Activated T-helper 1 cell treated with anti-CD3 and anti-CD28 coated beads, Interleukin-12 subunit alpha, Interleukin-12 subunit beta, Interleukin-2, Interleukin-4 antibody, amounts not matched to agents 30 ng/mL and 10 ng/mL and 1 ng/mL, durations not matched to agents 14 hours and 24 hours and 36 hours (primary cell): ENCODE measurements around the gene KIF5A. TPM values are rescaled to one million over a fixed set of nuclear protein-coding genes. Genes with fewer than 3 reads are reported as not detected.
A peak's percentile ranks its signal among the peaks of the same experiment; 100 is the strongest.
"Not testable (repeated sequence)": the region's sequence is repeated elsewhere in the genome, so short reads cannot be mapped to it uniquely, and the experiment has no call there.

Experiments used
- DNase-seq: peaks from one replicate; pipeline ENCODE4 v3.0.0; 2021; ENCODE audit warnings: low spot score
- H3K27ac Mint-ChIP-seq: one replicate; pipeline ENCODE4 v1.8.0; 2021; ENCODE audit warnings: mild to moderate bottlenecking, mixed read lengths
- H3K27me3 Mint-ChIP-seq: one replicate; pipeline ENCODE4 v1.8.0; 2022; ENCODE audit warnings: mild to moderate bottlenecking, moderate library complexity, mixed read lengths; ENCODE audit not compliant: insufficient read depth
- H3K36me3 Mint-ChIP-seq: one replicate; pipeline ENCODE4 v1.8.0; 2021; ENCODE audit warnings: low read depth, mixed read lengths
- H3K4me1 Mint-ChIP-seq: one replicate; pipeline ENCODE4 v1.8.0; 2021; ENCODE audit warnings: low read depth, mixed read lengths
- H3K4me3 Mint-ChIP-seq: one replicate; pipeline ENCODE4 v1.8.0; 2021; ENCODE audit warnings: mild to moderate bottlenecking, moderate library complexity, mixed read lengths
- H3K9me3 Mint-ChIP-seq: one replicate; pipeline ENCODE4 v1.8.0; 2021; ENCODE audit warnings: mixed read lengths
- intact Hi-C: fragments of 100-400 bp; cut with micrococcal nuclease; formaldehyde crosslinking; loops from one replicate; pipeline ENCODE4 v1.15.1; 2024
- total RNA-seq: library from RNA; stranded (reverse); gene quantifications from 2 replicates; pipeline ENCODE4 v1.2.3, GENCODE V29; 2022

Gene KIF5A
- total RNA-seq, 1 donor from 2014 or later: 2.4 TPM

DNA sequence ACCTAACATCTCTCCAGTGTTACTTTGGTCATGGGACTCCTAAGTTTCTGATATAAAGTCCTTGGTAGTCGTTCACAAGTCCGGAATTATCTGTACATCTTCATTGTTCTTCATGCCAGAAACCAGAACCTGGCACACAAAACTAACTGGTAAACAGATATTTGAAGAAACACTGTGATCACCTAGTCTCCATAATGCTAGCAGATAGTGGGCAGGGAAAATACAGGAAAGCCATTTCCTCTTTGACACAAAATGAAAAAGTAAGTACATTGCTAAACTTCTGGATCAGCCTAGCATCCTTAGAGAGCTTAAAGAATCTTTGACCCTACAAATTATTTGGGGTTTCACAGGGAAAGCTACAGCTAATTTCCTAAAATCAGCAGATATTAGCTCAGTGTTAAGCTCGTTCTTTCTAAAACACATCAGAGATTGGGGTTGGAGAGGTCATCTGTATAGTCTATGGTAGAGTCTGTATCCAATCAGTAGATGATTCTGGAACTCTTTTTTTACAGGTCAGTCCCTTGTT is 34.4 kb upstream of the KIF5A start:
- H3K4me1 Mint-ChIP-seq: peaks cover 52% of the 10 kb centered on the region
- H3K27ac Mint-ChIP-seq: no peak overlapping the region
- intact Hi-C loops: no loop called here
- H3K9me3 Mint-ChIP-seq: no peaks in the 10 kb centered on the region
- H3K36me3 Mint-ChIP-seq: peaks cover 72% of the 10 kb centered on the region
- DNase-seq: no peak
- H3K4me3 Mint-ChIP-seq: no peak overlapping the region
- no peaks in the 10 kb centered on the region for H3K27me3 Mint-ChIP-seq

DNA sequence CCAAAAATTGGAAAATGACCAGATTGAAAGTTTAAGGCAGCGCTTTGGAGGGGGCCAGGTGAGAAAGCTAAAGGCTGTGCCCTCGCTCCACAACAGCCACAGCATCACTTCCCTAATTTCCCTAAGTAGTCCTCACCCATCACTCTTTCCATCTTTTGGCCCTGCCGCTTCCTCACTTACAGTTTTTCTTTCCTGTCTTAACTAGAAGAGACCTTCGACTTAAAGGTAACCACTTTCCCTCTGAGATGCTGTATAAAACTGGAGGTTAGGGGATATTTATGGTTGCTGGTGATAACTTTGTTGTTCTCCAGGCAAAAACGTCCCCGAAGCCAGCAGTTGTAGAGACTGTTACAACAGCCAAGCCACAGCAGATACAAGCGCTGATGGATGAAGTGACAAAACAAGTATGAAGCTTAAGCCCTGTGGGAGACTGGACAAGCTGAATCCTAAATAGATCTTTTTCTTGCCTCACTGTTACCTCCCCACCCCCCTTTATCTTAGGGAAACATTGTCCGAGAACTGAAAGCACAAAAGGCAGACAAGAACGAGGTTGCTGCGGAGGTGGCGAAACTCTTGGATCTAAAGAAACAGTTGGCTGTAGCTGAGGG is 33.8 kb upstream of the KIF5A start:
- intact Hi-C loops: no loop called here
- peaks cover 55% of the 10 kb centered on the region for H3K4me1 Mint-ChIP-seq
- DNase-seq: no peak
- H3K4me3 Mint-ChIP-seq: no peak overlapping the region
- H3K27ac Mint-ChIP-seq: no peak overlapping the region
- H3K9me3 Mint-ChIP-seq: no peaks in the 10 kb centered on the region
- no peaks in the 10 kb centered on the region for H3K27me3 Mint-ChIP-seq
- peaks cover 72% of the 10 kb centered on the region for H3K36me3 Mint-ChIP-seq

GRCh38 chr12:57516617-57517153 is 33.2 kb upstream of the KIF5A start:
- Mint-ChIP-seq H3K4me3 (no peak overlapping the region), H3K9me3 (no peaks in the 10 kb centered on the region), H3K4me1 (peaks cover 57% of the 10 kb centered on the region), H3K36me3 (peaks cover 66% of the 10 kb centered on the region), H3K27me3 (no peaks in the 10 kb centered on the region), H3K27ac (peak overlapping the region; percentile 67)
- intact Hi-C loops: no loop called here
- no peak for DNase-seq

DNA sequence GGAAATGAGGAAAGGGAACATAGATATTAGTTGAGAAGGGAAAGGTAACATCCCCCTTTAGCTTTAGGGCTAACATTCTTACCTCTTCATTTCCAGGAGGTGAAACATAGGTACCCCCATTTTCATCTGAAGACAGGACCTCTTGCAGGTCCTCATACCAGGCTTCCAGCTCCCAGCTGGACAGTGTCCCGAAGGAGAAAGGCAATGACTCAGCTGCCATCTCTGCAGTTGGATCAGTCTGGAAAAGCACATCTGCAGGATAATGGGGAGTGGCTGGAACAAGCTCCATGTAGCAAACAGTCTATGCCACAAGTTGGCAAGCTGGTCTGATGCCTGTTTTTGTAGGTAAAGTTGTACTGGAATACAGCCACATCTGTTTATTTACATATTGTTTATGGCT is 32.7 kb upstream of the KIF5A start:
- H3K36me3 Mint-ChIP-seq: peaks cover 62% of the 10 kb centered on the region
- H3K4me1 Mint-ChIP-seq: peaks cover 57% of the 10 kb centered on the region
- intact Hi-C loops: no loop called here
- H3K27ac Mint-ChIP-seq: peak overlapping the region; percentile 67
- H3K27me3 Mint-ChIP-seq: no peaks in the 10 kb centered on the region
- no peak for DNase-seq
- no peaks in the 10 kb centered on the region for H3K9me3 Mint-ChIP-seq
- H3K4me3 Mint-ChIP-seq: peak overlapping the region; percentile 19

DNA sequence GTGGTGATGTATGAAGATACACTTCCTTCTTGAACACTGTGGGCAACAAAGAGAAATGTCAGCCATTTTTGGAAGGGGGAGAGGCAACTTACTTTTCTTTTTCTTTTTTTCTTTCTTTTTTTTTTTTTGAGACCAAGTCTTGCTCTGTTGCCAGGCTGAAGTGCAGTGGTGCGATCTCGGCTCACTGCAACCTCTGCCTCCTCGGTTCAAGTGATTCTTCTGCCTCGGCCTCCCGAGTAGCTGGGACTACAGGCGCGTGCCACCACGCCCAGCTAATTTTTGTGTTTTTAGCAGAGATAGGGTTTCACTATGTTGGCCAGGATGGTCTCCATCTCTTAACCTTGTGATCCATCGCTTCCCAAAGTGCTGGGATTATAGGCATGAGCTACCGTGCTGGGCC is 32.1 kb upstream of the KIF5A start:
- Mint-ChIP-seq H3K36me3 (peaks cover 56% of the 10 kb centered on the region), H3K4me3 (peak overlapping the region; percentile 22), H3K4me1 (peaks cover 53% of the 10 kb centered on the region), H3K27ac (peak overlapping the region; percentile 67)
- intact Hi-C loops, H3K9me3 Mint-ChIP-seq, DNase-seq, H3K27me3 Mint-ChIP-seq: not testable (repeated sequence)

DNA sequence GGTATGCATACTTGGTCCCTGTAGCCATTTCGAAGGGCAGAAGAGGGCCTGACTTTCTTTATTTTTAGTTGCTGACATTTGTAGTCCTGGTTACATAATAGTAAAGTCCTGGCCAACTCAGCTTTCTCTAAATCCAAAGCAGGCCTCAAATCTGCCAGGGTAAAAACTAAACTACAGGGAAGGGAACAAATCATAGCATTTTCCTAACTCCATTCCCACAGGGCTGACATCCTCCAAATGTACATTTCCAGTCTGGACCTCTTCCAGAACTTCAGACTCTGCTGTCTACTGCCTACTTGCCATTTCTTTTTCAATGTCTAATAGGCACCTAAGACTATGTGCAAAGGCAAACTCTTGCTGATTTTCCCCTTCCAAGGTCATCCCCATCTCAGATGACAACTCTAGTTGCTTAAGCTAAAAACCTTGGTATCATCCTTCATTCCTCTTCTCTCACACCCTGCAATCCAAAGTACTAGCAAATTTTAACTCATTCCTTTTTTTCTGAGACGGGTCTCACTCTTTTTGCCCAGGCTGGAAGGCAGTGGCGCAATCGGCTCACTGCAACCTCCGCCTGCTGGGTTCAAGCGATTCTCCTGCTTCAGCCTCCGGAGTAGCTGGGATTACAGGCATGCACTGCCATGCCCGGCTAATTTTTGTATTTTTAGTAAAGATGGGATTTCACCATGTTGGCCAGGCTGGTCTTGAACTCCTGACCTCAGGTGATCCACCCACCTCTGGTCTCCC is 31.5 kb upstream of the KIF5A start:
- H3K27me3 Mint-ChIP-seq: no peaks in the 10 kb centered on the region
- no peak overlapping the region for H3K27ac Mint-ChIP-seq
- H3K4me1 Mint-ChIP-seq: peaks cover 50% of the 10 kb centered on the region
- no peaks in the 10 kb centered on the region for H3K9me3 Mint-ChIP-seq
- peak overlapping the region; percentile 97 for H3K4me3 Mint-ChIP-seq
- intact Hi-C loops: no loop called here
- no peak for DNase-seq
- peaks cover 50% of the 10 kb centered on the region for H3K36me3 Mint-ChIP-seq

DNA sequence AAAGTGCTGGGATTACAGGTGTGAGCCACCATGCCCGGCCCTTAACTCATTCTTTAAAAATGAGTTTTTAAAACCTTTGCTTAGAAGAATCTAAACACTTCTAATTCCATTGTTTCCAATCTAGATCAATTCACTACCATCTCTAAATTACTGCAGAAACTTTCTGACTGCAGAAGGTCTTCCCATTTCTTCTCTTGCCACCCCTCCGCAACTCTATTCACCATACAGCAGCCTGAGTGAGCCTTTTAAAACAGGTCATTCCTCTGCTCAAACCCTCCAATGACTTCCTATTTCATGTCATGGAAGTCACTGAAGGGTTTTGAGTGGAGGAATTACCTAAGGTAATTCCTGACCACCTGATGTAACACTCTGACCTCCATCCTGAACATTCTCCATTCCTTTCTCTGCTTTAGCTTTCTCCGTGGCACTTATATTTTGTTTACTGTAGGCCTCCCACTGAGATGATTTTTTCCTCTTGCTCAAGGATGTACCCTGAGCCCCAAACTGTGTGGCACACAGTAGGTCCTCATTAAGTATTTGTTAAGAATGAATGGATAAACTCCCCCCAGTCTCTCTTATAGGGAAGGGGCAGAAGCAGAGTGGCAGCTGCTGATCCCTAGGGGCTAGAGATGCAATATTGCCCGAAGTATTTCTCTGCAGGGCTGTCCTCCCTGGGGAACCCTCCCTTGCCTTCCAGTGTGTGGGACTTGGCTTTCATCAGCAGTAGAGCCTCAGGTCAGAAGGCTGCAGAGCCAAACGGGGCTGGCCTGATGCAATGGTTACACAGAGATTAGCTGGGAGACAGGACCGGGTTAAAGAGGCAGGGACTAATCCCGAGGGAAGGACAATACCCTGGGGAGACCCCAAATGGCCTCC is 30.7 kb upstream of the KIF5A start:
- H3K4me1 Mint-ChIP-seq: peaks cover 57% of the 10 kb centered on the region
- H3K9me3 Mint-ChIP-seq: no peaks in the 10 kb centered on the region
- no peak for DNase-seq
- no peaks in the 10 kb centered on the region for H3K27me3 Mint-ChIP-seq
- H3K36me3 Mint-ChIP-seq: peaks cover 50% of the 10 kb centered on the region
- H3K4me3 Mint-ChIP-seq: peak overlapping the region; percentile 97
- peak overlapping the region; percentile 100 for H3K27ac Mint-ChIP-seq
- intact Hi-C loops: no loop called here

GRCh38 chr12:57519796-57520052 is 30.1 kb upstream of the KIF5A start:
- Mint-ChIP-seq H3K4me3 (peak overlapping the region; percentile 97), H3K4me1 (peaks cover 62% of the 10 kb centered on the region), H3K9me3 (no peaks in the 10 kb centered on the region), H3K36me3 (peaks cover 47% of the 10 kb centered on the region), H3K27ac (peak overlapping the region; percentile 100), H3K27me3 (no peaks in the 10 kb centered on the region)
- no peak for DNase-seq
- intact Hi-C loops: loop anchor here (1.0 to 5.0 kb wide), 9 partner anchors 31 to 1592 kb away; partner anchors contain the start of genes ARHGAP9, CTDSP2, GLI1 and MARS1

- Mint-ChIP-seq H3K27me3 (no peaks in the 10 kb centered on the region), H3K4me3 (peak within 1 kb of the TSS; percentile 97), H3K27ac (peak within 1 kb of the TSS; percentile 100), H3K36me3 (peaks cover 43% of the 10 kb centered on the region), H3K4me1 (peaks cover 62% of the 10 kb centered on the region), H3K9me3 (no peaks in the 10 kb centered on the region)
- DNase-seq: peak; percentile 99
- intact Hi-C loops: loop anchor here (1.0 to 5.0 kb wide), 9 partner anchors 32 to 1593 kb away; partner anchors contain the start of genes ARHGAP9, CTDSP2, GLI1 and MARS1
These were observed 29.6 kb upstream of the KIF5A start, which contains the start of gene DDIT3 for GRCh38 chr12:57520053-57520818. Gene DDIT3, minus strand, starts transcription at chr12:57520514. Its CDS starts 3,108 bp downstream, at chr12:57517406.

DNA sequence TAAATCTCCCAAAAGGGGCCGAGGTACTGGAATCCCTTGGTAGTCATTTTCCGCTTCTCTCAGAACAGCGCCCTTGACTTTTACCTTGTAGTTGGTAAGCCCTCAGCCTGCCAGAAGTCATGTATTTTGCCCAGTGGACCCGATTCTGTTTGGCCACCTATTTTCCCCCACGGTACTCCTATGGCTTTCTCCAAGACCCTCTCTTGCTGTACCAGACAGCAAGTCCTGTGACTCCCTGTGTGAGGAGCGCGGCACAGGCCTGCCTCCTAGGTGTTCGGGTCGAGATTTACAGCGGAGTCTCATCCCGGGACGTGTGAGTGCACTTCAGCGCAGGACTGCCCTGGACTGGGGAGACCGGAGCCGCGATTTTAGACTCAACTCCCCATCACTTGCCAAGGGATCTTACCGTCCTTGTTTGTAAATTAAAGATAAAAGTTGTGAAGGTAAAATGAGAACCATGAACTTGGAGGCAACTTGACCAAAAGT is 28.3 kb upstream of the KIF5A start:
- Mint-ChIP-seq H3K4me3 (peak overlapping the region; percentile 86), H3K27ac (peak overlapping the region; percentile 100), H3K4me1 (peaks cover 61% of the 10 kb centered on the region), H3K36me3 (peaks cover 32% of the 10 kb centered on the region), H3K27me3 (no peaks in the 10 kb centered on the region), H3K9me3 (no peaks in the 10 kb centered on the region)
- intact Hi-C loops: loop anchor here (1.0 to 5.0 kb wide), 10 partner anchors 26 to 1594 kb away; partner anchors contain the start of genes ATP23, CDK4, CTDSP2 and DCTN2
- DNase-seq: no peak

- Mint-ChIP-seq H3K27ac (peak within 1 kb of the TSS; percentile 100), H3K9me3 (no peaks in the 10 kb centered on the region), H3K4me3 (peak within 1 kb of the TSS; percentile 97), H3K4me1 (peaks cover 54% of the 10 kb centered on the region), H3K27me3 (no peaks in the 10 kb centered on the region), H3K36me3 (peaks cover 32% of the 10 kb centered on the region)
- intact Hi-C loops: loop anchor here (1.0 to 5.0 kb wide), 9 partner anchors 25 to 1595 kb away; partner anchors contain the start of genes ATP23, CDK4, CTDSP2 and DCTN2
- DNase-seq: peak; percentile 92
These were observed 27.6 kb upstream of the KIF5A start, which contains the start of gene MBD6 for GRCh38 chr12:57522011-57522886. Gene MBD6, plus strand, starts transcription at chr12:57522824. Its CDS starts 1,480 bp downstream, at chr12:57524304.
